Muscle layer of colon (tissue), 2 donors: Measurements from ENCODE around the gene KRT17.

ENCODE experiments used
- H3K27ac ChIP-seq: one replicate; pipeline ENCODE4 v1.7.0; 2013; ENCODE audit warnings: low read depth, mild to moderate bottlenecking, low read length, moderate library complexity
- H3K27me3 ChIP-seq, 2 donors: one replicate each; pipeline ENCODE4 v1.7.0; 2013; ENCODE audit warnings: low read length in 2 of 2, mild to moderate bottlenecking in 2 of 2; ENCODE audit not compliant: insufficient read depth in 2 of 2, control insufficient read depth in 1 of 2
- H3K36me3 ChIP-seq: one replicate; pipeline ENCODE4 v1.7.0; 2013; ENCODE audit warnings: mild to moderate bottlenecking, low read length; ENCODE audit not compliant: insufficient read depth
- H3K4me1 ChIP-seq: one replicate; pipeline ENCODE4 v1.7.0; 2013; ENCODE audit warnings: mild to moderate bottlenecking, low read length; ENCODE audit not compliant: insufficient read depth
- H3K4me3 ChIP-seq, 2 donors: one replicate each; pipeline ENCODE4 v1.7.0; 2013; ENCODE audit warnings: low read length in 2 of 2, low read depth in 1 of 2, mild to moderate bottlenecking in 1 of 2, moderate library complexity in 1 of 2
- H3K9ac ChIP-seq: one replicate; pipeline ENCODE4 v1.7.0; 2013; ENCODE audit warnings: low read length
- H3K9me3 ChIP-seq: one replicate; pipeline ENCODE4 v1.7.0; 2013; ENCODE audit warnings: mild to moderate bottlenecking, low read length
- donor health status: abdominal sarcoma.
- donor health status: Adenocarcinoma of cecum.

The KRT17 gene

DNA sequence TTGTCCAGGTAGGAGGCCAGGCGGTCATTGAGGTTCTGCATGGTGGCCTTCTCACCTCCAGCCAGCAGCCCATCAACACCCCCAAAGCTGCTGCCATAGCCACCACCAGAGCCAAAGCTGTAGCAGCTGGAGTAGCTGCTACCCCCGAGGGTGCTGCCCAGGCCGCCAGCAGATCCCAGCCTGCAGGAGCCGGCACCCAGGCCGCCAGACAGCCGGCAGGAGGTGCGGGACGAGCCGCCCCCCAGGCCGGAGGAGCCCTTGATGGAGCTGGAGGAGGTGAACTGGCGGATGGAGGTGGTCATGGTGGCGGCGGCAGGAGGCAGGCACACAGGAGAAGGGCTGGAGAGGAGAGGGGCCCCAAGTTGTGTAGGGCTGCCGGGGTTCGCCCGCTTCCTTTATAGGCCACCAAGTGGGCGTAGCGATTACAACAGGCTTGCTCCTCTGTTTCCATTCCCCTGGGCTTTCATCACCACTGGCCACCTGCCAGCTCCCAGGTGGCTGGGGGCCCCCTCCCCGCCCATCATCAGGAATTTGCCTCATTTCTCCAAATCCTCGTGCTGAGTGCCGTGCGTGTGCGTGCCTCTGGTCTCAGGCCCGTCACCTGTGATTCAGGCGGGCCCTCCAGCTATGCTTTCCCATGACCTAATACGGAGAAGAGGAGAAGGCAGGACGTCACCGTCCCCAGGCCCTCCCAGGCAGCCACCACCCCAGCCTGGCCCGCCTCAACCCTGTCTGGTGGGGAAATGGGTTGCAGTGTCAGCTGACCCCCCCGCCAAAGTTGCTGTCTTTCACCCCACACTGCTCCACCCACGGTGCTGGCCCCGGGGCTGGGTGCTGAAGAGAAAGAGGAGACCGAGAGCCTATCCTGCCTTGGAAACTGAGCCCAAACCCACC lies at the start of gene KRT17:
Gene KRT17, minus strand, starts transcription at position 368 of the 894 bp plus-strand sequence. Its CDS starts 66 bp downstream, at position 302.
- no peak within 1 kb of the TSS for H3K4me3 ChIP-seq
- H3K9ac ChIP-seq: no peak within 1 kb of the TSS
- H3K27ac ChIP-seq: no peak within 1 kb of the TSS

DNA sequence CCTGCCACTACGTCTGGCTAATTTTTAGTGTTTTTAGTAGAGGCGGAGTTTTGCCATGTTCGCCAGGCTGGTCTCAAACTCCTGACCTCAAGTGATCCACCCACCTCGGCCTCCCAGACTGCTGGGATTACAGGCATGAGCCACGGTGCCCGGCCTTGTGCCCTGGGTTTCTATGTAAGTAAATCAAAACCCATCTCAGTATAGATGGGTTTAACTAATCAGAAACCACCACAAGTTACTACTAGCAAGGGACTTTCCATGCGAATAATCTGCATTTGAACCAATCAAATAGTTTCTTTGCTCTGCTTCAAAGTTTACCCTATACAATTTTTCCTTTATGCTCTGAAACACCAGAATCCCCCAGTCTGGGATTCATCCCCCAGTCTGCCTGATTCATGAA lies 47.8 kb upstream of the KRT17 start:
- no peak overlapping the region for H3K4me3 ChIP-seq
- no peaks in the 10 kb centered on the region for H3K9me3 ChIP-seq
- no peak overlapping the region for H3K27ac ChIP-seq
- no peaks in the 10 kb centered on the region for H3K36me3 ChIP-seq
- H3K27me3 ChIP-seq: no peaks in the 10 kb centered on the region
- no peaks in the 10 kb centered on the region for H3K4me1 ChIP-seq
- H3K9ac ChIP-seq: no peak overlapping the region

More for the DNA sequence above, at the start of gene KRT17:
- Histone ChIP-seq H3K27me3 (no peaks in the 10 kb centered on the region), H3K36me3 (no peaks in the 10 kb centered on the region), H3K9me3 (no peaks in the 10 kb centered on the region), H3K4me1 (no peaks in the 10 kb centered on the region)

GRCh38 chr17:41667280-41668041 lies 43.1 kb upstream of the KRT17 start:
- Histone ChIP-seq H3K4me3 (peak overlapping the region; percentile 44 to 85), H3K36me3 (no peaks in the 10 kb centered on the region), H3K9ac (no peak overlapping the region), H3K4me1 (peaks cover 7% of the 10 kb centered on the region), H3K27ac (no peak overlapping the region), H3K27me3 (no peaks in the 10 kb centered on the region), H3K9me3 (no peaks in the 10 kb centered on the region)

DNA sequence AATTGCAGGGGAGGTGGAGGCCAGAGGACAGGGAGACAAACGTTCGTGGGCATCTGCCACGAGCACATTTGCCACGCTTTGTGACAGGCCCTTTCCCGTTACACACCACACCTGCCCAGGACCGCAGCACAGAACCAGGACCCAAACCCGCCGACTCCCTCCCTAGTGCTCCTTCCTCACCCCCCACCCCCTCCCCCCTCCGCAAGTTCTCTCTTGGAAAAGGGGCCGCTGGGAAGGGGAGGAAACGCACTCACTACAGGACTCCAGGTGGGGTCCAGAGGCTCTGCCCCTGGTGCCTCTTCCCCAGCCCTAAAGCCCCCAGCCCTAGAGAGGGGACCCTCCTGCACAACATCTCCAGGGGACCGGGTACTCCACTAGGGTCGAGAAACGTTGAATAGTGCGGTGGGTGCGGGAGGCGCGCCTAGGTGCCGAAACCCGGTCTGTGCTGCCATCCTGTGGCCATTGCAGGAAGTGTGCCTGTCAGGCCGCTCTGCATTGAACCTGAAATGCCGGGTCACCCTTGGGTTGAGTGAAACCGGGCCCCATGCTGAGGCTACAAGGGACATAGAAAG lies 42.4 kb upstream of the KRT17 start:
- H3K27ac ChIP-seq: peak overlapping the region; percentile 81
- H3K9me3 ChIP-seq: no peaks in the 10 kb centered on the region
- H3K27me3 ChIP-seq: no peaks in the 10 kb centered on the region
- peak overlapping the region; percentile 44 to 85 for H3K4me3 ChIP-seq
- peak overlapping the region; percentile 82 for H3K9ac ChIP-seq
- no peaks in the 10 kb centered on the region for H3K36me3 ChIP-seq
- peaks cover 7% of the 10 kb centered on the region for H3K4me1 ChIP-seq

DNA sequence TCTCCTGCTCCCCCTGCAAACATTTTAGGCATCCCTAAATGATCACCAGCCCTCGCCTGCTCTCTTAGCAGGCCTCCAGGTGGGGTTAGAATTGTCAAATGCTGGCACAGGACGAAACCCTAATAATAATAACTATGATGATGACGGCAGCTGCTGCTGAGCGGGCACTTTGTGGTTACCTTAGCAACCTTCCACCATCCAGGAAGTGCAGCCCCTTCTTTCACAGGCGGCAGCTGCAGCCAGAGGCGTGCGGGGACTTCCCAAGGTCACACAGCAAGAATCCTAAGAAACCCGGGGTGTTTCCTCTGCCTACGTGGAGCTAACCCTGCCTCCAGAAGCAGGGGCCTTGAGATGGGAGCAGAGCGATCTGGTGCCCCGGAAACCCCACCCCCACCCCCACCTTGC lies 41.9 kb upstream of the KRT17 start:
- H3K9me3 ChIP-seq: no peaks in the 10 kb centered on the region
- peaks cover 7% of the 10 kb centered on the region for H3K4me1 ChIP-seq
- H3K4me3 ChIP-seq: peak overlapping the region; percentile 44 to 85
- H3K36me3 ChIP-seq: no peaks in the 10 kb centered on the region
- H3K9ac ChIP-seq: peak overlapping the region; percentile 82
- H3K27me3 ChIP-seq: no peaks in the 10 kb centered on the region
- H3K27ac ChIP-seq: peak overlapping the region; percentile 81

DNA sequence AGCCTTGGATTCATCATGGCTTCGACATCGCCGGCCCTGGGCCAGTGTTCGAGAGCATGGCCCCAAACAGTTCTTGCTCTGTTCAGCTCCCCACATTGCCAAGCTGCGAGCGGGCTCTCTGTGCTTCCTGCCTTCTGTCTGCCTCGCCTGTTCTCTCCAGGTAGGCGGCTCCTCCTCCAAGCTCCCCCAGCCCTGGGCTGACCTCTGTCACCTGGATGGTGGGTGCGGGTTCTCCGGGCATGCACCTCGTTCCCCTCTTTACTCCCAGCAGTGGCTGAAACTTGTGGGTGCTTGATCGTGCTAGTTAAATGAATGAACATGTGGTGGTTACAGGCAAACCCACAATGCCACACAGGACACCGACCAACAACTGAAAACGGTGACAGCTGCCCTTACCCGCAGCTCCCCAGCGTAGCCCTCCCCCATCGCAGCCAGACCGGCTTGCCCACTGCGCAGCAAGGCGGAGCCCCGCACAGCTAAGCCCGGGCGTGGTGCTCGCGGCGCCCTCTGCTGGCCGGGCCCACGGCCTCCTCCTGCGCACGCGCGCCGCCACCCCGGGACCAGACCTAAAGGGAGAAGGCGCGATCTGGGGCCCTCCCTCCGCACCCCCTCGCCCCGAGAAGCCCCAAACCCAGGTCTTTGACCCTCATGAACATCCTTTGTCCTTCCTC lies 41.3 kb upstream of the KRT17 start:
- H3K9ac ChIP-seq: peak overlapping the region; percentile 82

GRCh38 chr17:41664587-41665565 lies 40.5 kb upstream of the KRT17 start:
- Histone ChIP-seq H3K27ac (peak overlapping the region; percentile 81), H3K9me3 (no peaks in the 10 kb centered on the region), H3K4me3 (peak overlapping the region in 1 of 2 donors; percentile 85), H3K4me1 (peaks cover 7% of the 10 kb centered on the region), H3K27me3 (no peaks in the 10 kb centered on the region), H3K36me3 (no peaks in the 10 kb centered on the region), H3K9ac (no peak overlapping the region)

More for the DNA sequence above, 41.3 kb upstream of the KRT17 start:
- Histone ChIP-seq H3K27ac (peak overlapping the region; percentile 81), H3K27me3 (no peaks in the 10 kb centered on the region), H3K4me1 (peaks cover 7% of the 10 kb centered on the region), H3K4me3 (peak overlapping the region; percentile 44 to 85), H3K36me3 (no peaks in the 10 kb centered on the region), H3K9me3 (no peaks in the 10 kb centered on the region)

GRCh38 chr17:41664172-41664457 lies 39.7 kb upstream of the KRT17 start:
- Histone ChIP-seq H3K27me3 (no peaks in the 10 kb centered on the region), H3K4me3 (no peak overlapping the region), H3K4me1 (peaks cover 7% of the 10 kb centered on the region), H3K36me3 (no peaks in the 10 kb centered on the region), H3K9me3 (no peaks in the 10 kb centered on the region), H3K9ac (no peak overlapping the region), H3K27ac (no peak overlapping the region)

DNA sequence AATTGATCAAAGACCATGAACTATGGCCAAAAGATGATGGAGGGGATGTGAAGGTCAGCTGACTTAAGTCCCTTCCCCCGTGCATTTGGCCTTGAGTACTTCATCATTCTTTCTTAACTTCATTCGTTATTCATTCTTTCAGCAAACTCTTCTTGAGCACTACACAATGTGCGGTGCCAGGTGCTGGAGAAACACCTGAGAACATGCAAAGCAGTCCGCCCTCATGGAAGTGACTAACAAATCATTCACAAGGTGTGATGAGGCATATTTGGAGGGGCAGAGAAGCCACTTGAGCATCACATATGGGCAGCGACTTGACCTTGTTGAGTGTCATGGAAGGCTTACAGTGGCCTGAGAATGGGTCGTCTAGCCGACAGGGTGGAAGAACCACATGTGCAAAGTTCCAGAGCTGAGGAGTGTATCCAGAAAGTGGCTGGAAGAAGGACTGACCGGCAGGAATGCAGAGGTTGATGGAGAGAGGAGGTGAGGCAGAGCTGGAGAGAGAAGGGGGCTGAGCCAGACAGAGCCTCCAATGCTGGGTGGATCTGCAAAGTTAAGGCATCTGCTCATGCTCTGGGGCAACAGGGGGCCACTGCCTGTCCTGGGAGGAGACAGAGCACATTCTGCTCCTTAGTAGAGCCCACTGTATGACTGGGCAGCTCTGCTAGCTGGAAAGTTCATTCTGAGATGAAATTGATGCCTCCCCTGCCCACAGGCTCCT lies 39.2 kb upstream of the KRT17 start:
- Histone ChIP-seq H3K4me1 (peaks cover 7% of the 10 kb centered on the region), H3K9ac (no peak overlapping the region), H3K4me3 (no peak overlapping the region), H3K27me3 (no peaks in the 10 kb centered on the region), H3K9me3 (no peaks in the 10 kb centered on the region), H3K27ac (no peak overlapping the region), H3K36me3 (no peaks in the 10 kb centered on the region)

DNA sequence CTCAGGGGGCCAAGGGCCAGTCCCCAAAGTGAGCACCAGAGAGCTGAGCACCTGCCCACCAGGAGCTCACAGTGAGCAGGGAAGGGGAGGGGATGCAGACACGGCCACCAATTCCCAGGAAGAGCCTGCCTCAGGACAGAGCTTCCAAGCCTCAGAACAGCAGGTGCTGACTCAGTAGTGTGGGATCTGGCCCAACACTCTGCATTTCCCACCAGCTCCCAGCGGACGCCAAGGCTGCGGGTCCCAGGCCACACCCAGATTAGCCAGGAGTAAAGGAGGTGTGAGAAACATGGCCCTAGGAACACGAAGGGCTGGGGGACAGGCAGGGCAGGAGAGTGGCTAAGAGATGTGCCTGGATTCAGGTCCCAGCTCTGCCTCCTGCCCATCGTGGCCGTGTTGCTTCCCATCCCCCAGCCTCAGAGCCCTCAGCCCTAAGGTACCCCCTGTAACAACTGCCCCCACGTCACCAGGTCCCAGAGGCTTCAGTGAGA lies 35.9 kb upstream of the KRT17 start:
- no peaks in the 10 kb centered on the region for H3K4me1 ChIP-seq
- no peaks in the 10 kb centered on the region for H3K36me3 ChIP-seq
- H3K9ac ChIP-seq: no peak overlapping the region
- no peak overlapping the region for H3K4me3 ChIP-seq
- H3K27ac ChIP-seq: no peak overlapping the region
- H3K27me3 ChIP-seq: no peaks in the 10 kb centered on the region
- no peaks in the 10 kb centered on the region for H3K9me3 ChIP-seq
